ENCODE results near the gene FLOT2. TPM values are rescaled to one million over a fixed set of nuclear protein-coding genes. Genes with fewer than 3 reads are reported as not detected.
A peak's percentile ranks its signal among the peaks of the same experiment; 100 is the strongest.

FLOT2 gene
- total RNA-seq (100 to 1,000 TPM; 113 to 115 TPM), polyA plus RNA-seq (268 TPM)

DNA sequence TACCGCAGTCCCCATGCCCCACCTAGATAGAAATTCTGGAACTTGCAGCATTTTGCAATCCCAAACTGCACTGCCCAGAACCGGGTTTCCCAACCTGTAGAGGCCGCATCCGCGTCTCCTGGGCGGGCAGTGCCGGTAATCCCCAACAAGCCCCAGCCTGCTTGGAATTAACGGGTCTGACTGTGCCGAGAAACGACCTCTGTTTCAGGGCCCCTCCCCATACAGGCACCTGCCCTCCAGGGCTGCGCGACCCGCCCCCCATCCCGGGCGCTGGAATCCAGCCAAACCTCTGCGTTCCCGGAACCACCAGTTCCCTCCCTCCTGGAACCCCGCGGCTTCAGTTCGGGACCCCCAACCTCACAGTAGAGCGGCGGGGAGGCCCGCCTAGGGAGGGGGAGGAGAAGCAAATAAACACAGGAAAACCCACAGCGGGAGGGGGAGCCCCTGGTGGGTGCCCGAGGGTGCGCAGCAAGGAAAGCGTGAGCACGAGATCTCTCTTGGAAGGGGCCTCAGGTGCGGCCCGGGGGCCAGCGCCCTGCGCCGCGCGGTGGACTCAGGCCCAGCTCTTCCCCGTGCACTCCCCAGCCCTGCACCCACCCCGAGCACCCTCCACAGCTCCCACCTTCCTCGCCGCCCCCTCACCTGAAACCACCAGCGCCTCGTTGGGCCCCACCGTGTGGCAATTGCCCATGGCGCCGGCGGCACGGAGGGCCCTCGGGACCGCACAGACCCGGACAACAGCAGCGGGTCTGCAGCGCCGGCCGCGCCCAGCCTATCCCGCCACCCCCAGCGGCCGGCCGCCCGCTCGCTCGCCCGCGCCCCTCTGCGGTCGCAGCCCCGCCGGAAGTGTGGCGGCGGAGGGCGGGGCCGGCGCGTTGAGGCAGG lies at the start of gene FLOT2:
FLOT2 (minus strand) TSS at position 850 of the 885 bp plus-strand sequence; CDS start at position 691, 159 bp downstream.
- Histone ChIP-seq H3K9me3 (ENCODE audit: low read length) (no peaks in the 10 kb centered on the region), H3K4me3 (ENCODE audit: low read length) (peak within 1 kb of the TSS; percentile 93), H3K4me1 (ENCODE audit: insufficient read depth, low read length) (peaks cover 72% of the 10 kb centered on the region), H3K27ac (ENCODE audit: low read depth, low read length) (peak within 1 kb of the TSS; percentile 84), H3K36me3 (ENCODE audit: insufficient read depth, low read length) (peaks cover 5% of the 10 kb centered on the region), H3K27me3 (ENCODE audit: insufficient read depth, low read length, poor library complexity, severe bottlenecking) (no peaks in the 10 kb centered on the region)
- CTCF ChIA-PET = interaction anchor here (0.7 to 3.2 kb wide), 15 partner anchors 9 to 177 kb away, joined by 3 to 16 read pairs (median 4); partner anchors contain the start of genes FAM222B and RPL23A
- peak within 1 kb of the TSS; percentile 94 to 98 (median 96) for H3K27ac Mint-ChIP-seq
- POLR2A ChIA-PET = interaction anchor here (0.6 to 3.1 kb wide), 10 partner anchors 14 to 385 kb away, joined by 3 to 28 read pairs (median 4); partner anchors contain the start of gene PHF12
- no peaks in the 10 kb centered on the region for H3K9me3 Mint-ChIP-seq
- H3K4me1 Mint-ChIP-seq = peaks cover 62 to 80% (median 66%) of the 10 kb centered on the region in 3 donors
- peak; percentile 49 to 81 (median 68) for DNase-seq
- peak within 1 kb of the TSS; percentile 88 to 99 (median 97) for H3K4me3 Mint-ChIP-seq
- H3K36me3 Mint-ChIP-seq = peaks cover 0 to 42% (median 8%) of the 10 kb centered on the region in 3 donors
- no peaks in the 10 kb centered on the region for H3K27me3 Mint-ChIP-seq

GRCh38 chr17:28946239-28946638 lies 48.7 kb upstream of the FLOT2 start:
- peaks cover 0 to 4% of the 10 kb centered on the region in 2 donors for H3K27me3 Mint-ChIP-seq
- Histone ChIP-seq H3K27me3 (ENCODE audit: insufficient read depth, low read length, poor library complexity, severe bottlenecking) (no peaks in the 10 kb centered on the region), H3K4me1 (ENCODE audit: insufficient read depth, low read length) (peaks cover 66% of the 10 kb centered on the region), H3K36me3 (ENCODE audit: insufficient read depth, low read length) (peaks cover 3% of the 10 kb centered on the region), H3K27ac (ENCODE audit: low read depth, low read length) (no peak overlapping the region), H3K4me3 (ENCODE audit: low read length) (peak overlapping the region; percentile 33), H3K9me3 (ENCODE audit: low read length) (no peaks in the 10 kb centered on the region)
- peak overlapping the region; percentile 28 to 97 (median 64) for H3K4me3 Mint-ChIP-seq
- peak overlapping the region; percentile 70 to 99 (median 94) for H3K27ac Mint-ChIP-seq
- DNase-seq = no peak
- POLR2A ChIA-PET = interaction anchor here (1.2 to 1.5 kb wide), 4 partner anchors 9 to 20 kb away, joined by 3 to 4 read pairs (median 3); no protein-coding TSS in a partner anchor
- H3K9me3 Mint-ChIP-seq = no peaks in the 10 kb centered on the region
- H3K36me3 Mint-ChIP-seq = peaks cover 0 to 79% (median 16%) of the 10 kb centered on the region in 3 donors
- H3K4me1 Mint-ChIP-seq = peaks cover 64 to 69% (median 69%) of the 10 kb centered on the region in 3 donors
- CTCF ChIA-PET = interaction anchor here (1.0 to 2.3 kb wide), 4 partner anchors 16 to 219 kb away, joined by 3 to 10 read pairs (median 4); partner anchors contain the start of gene TLCD1

DNA sequence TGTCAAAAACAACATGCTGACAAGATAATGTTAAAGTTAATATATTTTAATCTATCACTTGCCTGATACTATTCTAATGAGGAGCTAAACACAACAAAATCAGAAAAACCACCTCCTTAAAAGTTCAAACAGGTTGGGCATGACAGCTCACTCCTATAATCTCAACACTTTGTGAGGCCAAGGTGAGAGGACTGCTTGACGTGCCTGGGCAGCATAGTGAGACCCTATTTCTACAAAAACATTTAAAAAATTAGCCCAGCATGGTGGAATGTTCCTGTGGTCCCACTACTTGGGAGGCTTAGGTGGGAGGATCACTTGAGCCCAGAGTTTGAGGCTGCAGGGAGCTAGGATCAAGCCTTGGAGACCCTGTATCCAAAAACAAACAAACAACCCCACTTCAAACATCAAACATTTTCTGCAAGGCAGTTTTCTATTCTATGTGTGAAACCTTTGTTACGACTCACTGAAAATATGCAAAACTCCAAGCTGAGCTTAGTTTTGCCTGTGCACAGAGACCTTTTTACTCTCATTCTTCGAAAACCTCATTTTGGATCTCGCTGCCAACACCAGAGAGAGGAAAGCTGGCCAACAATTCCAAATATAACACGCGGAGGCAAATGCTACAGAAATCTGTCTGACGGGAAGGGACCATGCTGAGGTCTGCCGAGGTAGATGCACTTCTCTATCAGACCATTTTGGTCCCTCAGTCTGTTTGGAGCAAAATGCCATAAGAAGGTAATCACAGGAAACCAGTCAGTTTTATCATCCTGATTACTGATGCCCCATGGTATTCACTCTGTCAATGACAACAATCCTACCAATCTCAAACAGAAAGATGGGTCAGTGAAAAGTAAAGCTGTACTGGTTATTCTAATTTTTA lies 47.6 kb upstream of the FLOT2 start:
- Mint-ChIP-seq H3K9me3 (no peaks in the 10 kb centered on the region), H3K4me3 (peak overlapping the region; percentile 28 to 97 (median 56)), H3K4me1 (peaks cover 73 to 81% (median 80%) of the 10 kb centered on the region in 3 donors), H3K27ac (peak overlapping the region; percentile 54 to 96 (median 94)), H3K27me3 (peaks cover 0 to 2% of the 10 kb centered on the region in 2 donors), H3K36me3 (peaks cover 0 to 83% (median 16%) of the 10 kb centered on the region in 3 donors)
- H3K27me3 ChIP-seq (ENCODE audit: insufficient read depth, low read length, poor library complexity, severe bottlenecking) = no peaks in the 10 kb centered on the region
- no peak overlapping the region for H3K27ac ChIP-seq (ENCODE audit: low read depth, low read length)
- CTCF ChIA-PET = interaction anchor here (1.0 to 2.3 kb wide), 5 partner anchors 9 to 218 kb away, joined by 3 to 10 read pairs (median 3); partner anchors contain the start of gene TLCD1
- H3K36me3 ChIP-seq (ENCODE audit: insufficient read depth, low read length) = peaks cover 3% of the 10 kb centered on the region
- POLR2A ChIA-PET = interaction anchor here (1.1 to 1.5 kb wide), 4 partner anchors 8 to 19 kb away, joined by 3 to 7 read pairs (median 4); no protein-coding TSS in a partner anchor
- no peak for DNase-seq
- no peaks in the 10 kb centered on the region for H3K9me3 ChIP-seq (ENCODE audit: low read length)
- no peak overlapping the region for H3K4me3 ChIP-seq (ENCODE audit: low read length)
- H3K4me1 ChIP-seq (ENCODE audit: insufficient read depth, low read length) = peaks cover 77% of the 10 kb centered on the region

GRCh38 chr17:28944343-28944742 lies 46.8 kb upstream of the FLOT2 start:
- DNase-seq = no peak
- POLR2A ChIA-PET = no interaction called here
- Mint-ChIP-seq H3K27me3 (peaks cover 0 to 2% of the 10 kb centered on the region in 2 donors), H3K27ac (peak overlapping the region in 7 of 8 donors; percentile 5 to 93 (median 37)), H3K36me3 (peaks cover 0 to 84% (median 16%) of the 10 kb centered on the region in 3 donors), H3K4me3 (peak overlapping the region in 3 of 7 donors; percentile 14 to 38 (median 22)), H3K4me1 (peaks cover 81 to 88% (median 88%) of the 10 kb centered on the region in 3 donors), H3K9me3 (no peaks in the 10 kb centered on the region)
- H3K4me3 ChIP-seq (ENCODE audit: low read length) = no peak overlapping the region
- peaks cover 3% of the 10 kb centered on the region for H3K36me3 ChIP-seq (ENCODE audit: insufficient read depth, low read length)
- peaks cover 84% of the 10 kb centered on the region for H3K4me1 ChIP-seq (ENCODE audit: insufficient read depth, low read length)
- H3K27me3 ChIP-seq (ENCODE audit: insufficient read depth, low read length, poor library complexity, severe bottlenecking) = no peaks in the 10 kb centered on the region
- no peaks in the 10 kb centered on the region for H3K9me3 ChIP-seq (ENCODE audit: low read length)
- no peak overlapping the region for H3K27ac ChIP-seq (ENCODE audit: low read depth, low read length)
- CTCF ChIA-PET = interaction anchor here (0.9 to 2.3 kb wide), 5 partner anchors 9 to 217 kb away, joined by 3 to 10 read pairs (median 5); partner anchors contain the start of gene TLCD1

- POLR2A ChIA-PET = no interaction called here
These were observed 45.4 kb upstream of the FLOT2 start for GRCh38 chr17:28942925-28943324.

GRCh38 chr17:28941251-28941650 lies 43.7 kb upstream of the FLOT2 start:
- CTCF ChIA-PET = interaction anchor here (1.2 kb wide), 2 partner anchors 14 to 40 kb away, joined by 3 read pairs; no protein-coding TSS in a partner anchor
- H3K4me1 Mint-ChIP-seq = peaks cover 80 to 95% (median 95%) of the 10 kb centered on the region in 3 donors
- no peaks in the 10 kb centered on the region for H3K27me3 Mint-ChIP-seq
- peaks cover 85% of the 10 kb centered on the region for H3K4me1 ChIP-seq (ENCODE audit: insufficient read depth, low read length)
- H3K36me3 Mint-ChIP-seq = peaks cover 0 to 78% (median 15%) of the 10 kb centered on the region in 3 donors
- POLR2A ChIA-PET = interaction anchor here (1.2 kb wide), 1 partner anchor 8 kb away, joined by 4 read pairs; no protein-coding TSS in a partner anchor
- no peaks in the 10 kb centered on the region for H3K9me3 Mint-ChIP-seq
- H3K4me3 ChIP-seq (ENCODE audit: low read length) = no peak overlapping the region
- no peaks in the 10 kb centered on the region for H3K9me3 ChIP-seq (ENCODE audit: low read length)
- peak overlapping the region in 3 of 8 donors; percentile 17 to 32 (median 17) for H3K27ac Mint-ChIP-seq
- no peak for DNase-seq
- no peaks in the 10 kb centered on the region for H3K27me3 ChIP-seq (ENCODE audit: insufficient read depth, low read length, poor library complexity, severe bottlenecking)
- H3K36me3 ChIP-seq (ENCODE audit: insufficient read depth, low read length) = no peaks in the 10 kb centered on the region
- H3K27ac ChIP-seq (ENCODE audit: low read depth, low read length) = no peak overlapping the region
- no peak overlapping the region for H3K4me3 Mint-ChIP-seq

More at GRCh38 chr17:28942925-28943324, 45.4 kb upstream of the FLOT2 start:
- Mint-ChIP-seq H3K27ac (peak overlapping the region in 5 of 8 donors; percentile 19 to 74 (median 58)), H3K9me3 (no peaks in the 10 kb centered on the region), H3K27me3 (no peaks in the 10 kb centered on the region), H3K36me3 (peaks cover 0 to 80% (median 18%) of the 10 kb centered on the region in 3 donors), H3K4me1 (peaks cover 81 to 94% (median 93%) of the 10 kb centered on the region in 3 donors), H3K4me3 (no peak overlapping the region)
- Histone ChIP-seq H3K9me3 (ENCODE audit: low read length) (no peaks in the 10 kb centered on the region), H3K4me1 (ENCODE audit: insufficient read depth, low read length) (peaks cover 87% of the 10 kb centered on the region), H3K27me3 (ENCODE audit: insufficient read depth, low read length, poor library complexity, severe bottlenecking) (no peaks in the 10 kb centered on the region), H3K36me3 (ENCODE audit: insufficient read depth, low read length) (peaks cover 3% of the 10 kb centered on the region), H3K27ac (ENCODE audit: low read depth, low read length) (no peak overlapping the region), H3K4me3 (ENCODE audit: low read length) (no peak overlapping the region)
- DNase-seq = no peak
- CTCF ChIA-PET = interaction anchor here (1.4 to 2.0 kb wide), 4 partner anchors 10 to 198 kb away, joined by 3 to 8 read pairs (median 6); no protein-coding TSS in a partner anchor

DNA sequence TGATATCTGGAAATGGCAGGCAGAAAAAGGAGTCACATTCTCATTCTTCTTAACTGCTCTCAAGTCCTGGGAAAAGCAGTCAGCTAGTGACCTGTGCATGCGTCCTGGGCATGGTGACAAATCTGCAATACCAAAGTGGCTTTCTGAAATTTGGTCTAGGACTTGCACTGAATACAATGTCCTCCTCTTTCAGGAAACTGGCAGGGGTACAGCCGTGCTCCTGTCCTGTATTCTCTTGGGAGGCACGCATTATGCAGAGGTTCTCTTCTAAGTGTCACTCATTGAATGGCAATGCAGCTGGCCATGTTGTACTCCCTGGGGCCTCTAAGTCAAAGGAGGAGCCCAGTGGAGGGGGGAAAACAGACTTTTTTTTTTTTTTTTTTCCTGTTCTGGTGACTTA lies 43.1 kb upstream of the FLOT2 start:
- ChIA-PET POLR2A (interaction anchor here (1.2 kb wide), 1 partner anchor 9 kb away, joined by 4 read pairs; no protein-coding TSS in a partner anchor), CTCF (interaction anchor here (1.2 kb wide), 2 partner anchors 13 to 39 kb away, joined by 3 read pairs; no protein-coding TSS in a partner anchor)
- peaks cover 0 to 80% (median 13%) of the 10 kb centered on the region in 3 donors for H3K36me3 Mint-ChIP-seq
- no peaks in the 10 kb centered on the region for H3K9me3 Mint-ChIP-seq
- Histone ChIP-seq H3K4me1 (ENCODE audit: insufficient read depth, low read length) (peaks cover 85% of the 10 kb centered on the region), H3K27me3 (ENCODE audit: insufficient read depth, low read length, poor library complexity, severe bottlenecking) (no peaks in the 10 kb centered on the region), H3K4me3 (ENCODE audit: low read length) (no peak overlapping the region), H3K36me3 (ENCODE audit: insufficient read depth, low read length) (no peaks in the 10 kb centered on the region), H3K9me3 (ENCODE audit: low read length) (no peaks in the 10 kb centered on the region), H3K27ac (ENCODE audit: low read depth, low read length) (no peak overlapping the region)
- H3K4me3 Mint-ChIP-seq = peak overlapping the region in 1 of 7 donors; percentile 61
- H3K27ac Mint-ChIP-seq = peak overlapping the region in 6 of 8 donors; percentile 35 to 88 (median 51)
- peaks cover 80 to 95% (median 95%) of the 10 kb centered on the region in 3 donors for H3K4me1 Mint-ChIP-seq
- peaks cover 0 to 2% of the 10 kb centered on the region in 2 donors for H3K27me3 Mint-ChIP-seq
- DNase-seq = no peak
